Measurements from ENCODE around the gene SOD2. TPM values are rescaled to one million over a fixed set of nuclear protein-coding genes. Genes with fewer than 3 reads are reported as not detected.
A peak's percentile ranks its signal among the peaks of the same experiment; 100 is the strongest.

Gene SOD2
- total and polyA plus RNA-seq, 2 of the 13 experiments (the other 11 are each of a cell fraction or from before 2014, with no cell fraction given): 304 to 309 TPM

GRCh38 chr6:159726918-159727716 lies 34.1 kb upstream of the SOD2 start, which contains the start of gene WTAP (continued):
- TF ChIP-seq ZFP90 (CRISPR knock-in tag; IDR thresholded peaks at IDR 0.05; ENCODE audit: borderline replicate concordance) (peak; percentile 99), ZNF44 (CRISPR knock-in tag; IDR thresholded peaks at IDR 0.05) (peak; percentile 100), NFE2 (CRISPR knock-in tag; IDR thresholded peaks at IDR 0.05) (no peak), ZNF207 (IDR thresholded peaks at IDR 0.05; ENCODE audit: borderline replicate concordance) (no peak), HINFP (CRISPR knock-in tag; IDR thresholded peaks at IDR 0.05; ENCODE audit: low read depth) (peak; percentile 98), ZKSCAN8 (CRISPR knock-in tag; IDR thresholded peaks at IDR 0.05; ENCODE audit: borderline replicate concordance) (peak; percentile 91; the same call in 1 of the 2 replicates), MAFF (IDR thresholded peaks at IDR 0.05; ENCODE audit: low read depth, low read length) (no peak), ZNF17 (CRISPR knock-in tag; IDR thresholded peaks at IDR 0.05) (peak; percentile 86; the same call in 1 of the 2 replicates), MED8 (CRISPR knock-in tag; IDR thresholded peaks at IDR 0.05; ENCODE audit: insufficient replicate concordance) (peak; percentile 98), ZNF607 (CRISPR knock-in tag; IDR thresholded peaks at IDR 0.05; ENCODE audit: borderline replicate concordance) (peak; percentile 93), ZNF280D (CRISPR knock-in tag; IDR thresholded peaks at IDR 0.05) (peak; percentile 98), TFDP1 (CRISPR knock-in tag; IDR thresholded peaks at IDR 0.05; ENCODE audit: borderline replicate concordance) (peak; percentile 97), ZNF12 (CRISPR knock-in tag; IDR thresholded peaks at IDR 0.05) (peak; percentile 75; the same call in 1 of the 2 replicates), HDAC1 (CRISPR knock-in tag; IDR thresholded peaks at IDR 0.05) (peak; percentile 98), RARA (CRISPR knock-in tag; IDR thresholded peaks at IDR 0.05) (peak; percentile 87), SUZ12 (IDR thresholded peaks at IDR 0.05; ENCODE audit: low read depth, low read length) (peak; percentile 47; the same call in 1 of the 2 replicates), CBX2 (IDR thresholded peaks at IDR 0.05; ENCODE audit: low read depth, low read length) (no peak), CBX2 (CRISPR knock-in tag; IDR thresholded peaks at IDR 0.05; ENCODE audit: low read depth) (0 out of 2 replicates have a peak, but pooled peaks have one; percentile 82), CSRNP2 (CRISPR knock-in tag; conservative IDR thresholded peaks at IDR 0.05; ENCODE audit: low read depth) (no peak)
